CD4-positive, alpha-beta memory T cell (primary cell): Measurements from ENCODE around the gene ZNF444. TPM values are rescaled to one million over a fixed set of nuclear protein-coding genes. Genes with fewer than 3 reads are reported as not detected.

ENCODE experiments used
- CTCF ChIA-PET: fragments of 350-600 bp; sonication (Branson Sonifier 250); formaldehyde crosslinking; loops from one replicate; lab custom pipeline; 2021; ENCODE audit warnings: inconsistent platforms; ENCODE audit not compliant: partially characterized antibody; lab: Charles Lee
- POLR2A ChIA-PET: fragments of 350-600 bp; sonication (Branson Sonifier 250); formaldehyde crosslinking; loops from one replicate; lab custom pipeline; 2021; ENCODE audit not compliant: partially characterized antibody; lab: Charles Lee
- DNase-seq, 5 donors: peaks; one replicate each; pipeline versions ENCODE4 v3.0.0 to v3.0.0-alpha.2; 2020 to 2022; ENCODE audit warnings: mixed read lengths in 1 of 5
- H3K27ac ChIP-seq: one replicate; pipeline ENCODE4 v1.7.0; 2013; ENCODE audit warnings: low read depth, low read length
- H3K27me3 ChIP-seq: 2 replicates; pipeline ENCODE4 v1.7.0; 2013; ENCODE audit warnings: mild to moderate bottlenecking, low read length, moderate library complexity; ENCODE audit not compliant: insufficient read depth
- H3K36me3 ChIP-seq: 2 replicates; pipeline ENCODE4 v1.7.0; 2013; ENCODE audit warnings: mild to moderate bottlenecking, low read length, moderate library complexity; ENCODE audit not compliant: insufficient read depth
- H3K4me1 ChIP-seq: 2 replicates; pipeline ENCODE4 v1.7.0; 2013; ENCODE audit warnings: mild to moderate bottlenecking, low read length, moderate library complexity; ENCODE audit not compliant: insufficient read depth
- H3K4me3 ChIP-seq, 2 donors: one replicate each; pipeline ENCODE4 v1.7.0; 2013; ENCODE audit warnings: low read length in 2 of 2, mild to moderate bottlenecking in 1 of 2
- H3K9me3 ChIP-seq, 2 donors: one replicate each; pipeline ENCODE4 v1.7.0; 2013; ENCODE audit warnings: low read length in 2 of 2, control low read depth in 1 of 2; ENCODE audit not compliant: control insufficient read depth in 1 of 2
- H3K27ac Mint-ChIP-seq, 7 donors: one replicate each; pipeline ENCODE4 v1.8.0; 2020 to 2021; ENCODE audit warnings: mixed read lengths in 7 of 7, mild to moderate bottlenecking in 6 of 7, inconsistent platforms in 3 of 7, moderate library complexity in 3 of 7
- H3K27me3 Mint-ChIP-seq, 2 donors: one replicate each; pipeline ENCODE4 v1.8.0; 2020 to 2021; ENCODE audit warnings: mixed read lengths in 2 of 2
- H3K36me3 Mint-ChIP-seq, 2 donors: one replicate each; pipeline ENCODE4 v1.8.0; 2020 to 2021; ENCODE audit warnings: mixed read lengths in 2 of 2, inconsistent platforms in 1 of 2, mild to moderate bottlenecking in 1 of 2
- H3K4me1 Mint-ChIP-seq, 4 donors: one replicate each; pipeline ENCODE4 v1.8.0; 2020 to 2021; ENCODE audit warnings: mixed read lengths in 4 of 4, mild to moderate bottlenecking in 1 of 4
- H3K4me3 Mint-ChIP-seq, 8 donors: one replicate each; pipeline ENCODE4 v1.8.0; 2020 to 2021; ENCODE audit warnings: mixed read lengths in 8 of 8, mild to moderate bottlenecking in 7 of 8, moderate library complexity in 6 of 8, inconsistent platforms in 3 of 8
- H3K9me3 Mint-ChIP-seq, 8 donors: one replicate each; pipeline ENCODE4 v1.8.0; 2020 to 2021; ENCODE audit warnings: mixed read lengths in 8 of 8, mild to moderate bottlenecking in 5 of 8, inconsistent platforms in 3 of 8, moderate library complexity in 1 of 8
- intact Hi-C: fragments of 100-400 bp; cut with micrococcal nuclease; formaldehyde crosslinking; loops from one replicate; pipeline ENCODE4 v1.15.1; 2023
- polyA plus RNA-seq, 2 donors: library from polyadenylated mRNA; unstranded; fragments of 300-500 nt; fragmentation: Illumina TruSeq; gene quantifications; one replicate each; pipeline ENCODE4 v1.2.3, GENCODE V29; 2021
- total RNA-seq, 2 experiments: library from RNA; stranded (reverse); gene quantifications; one replicate each; pipeline ENCODE4 v1.2.3, GENCODE V29; 2021

The ZNF444 gene
- total RNA-seq = 10 to 100 TPM; 33.2 to 42.8 TPM
- polyA plus RNA-seq = 10 to 100 TPM in 1 of 2 donors, 1 to 10 TPM in 1; 6.2 to 20.8 TPM

DNA sequence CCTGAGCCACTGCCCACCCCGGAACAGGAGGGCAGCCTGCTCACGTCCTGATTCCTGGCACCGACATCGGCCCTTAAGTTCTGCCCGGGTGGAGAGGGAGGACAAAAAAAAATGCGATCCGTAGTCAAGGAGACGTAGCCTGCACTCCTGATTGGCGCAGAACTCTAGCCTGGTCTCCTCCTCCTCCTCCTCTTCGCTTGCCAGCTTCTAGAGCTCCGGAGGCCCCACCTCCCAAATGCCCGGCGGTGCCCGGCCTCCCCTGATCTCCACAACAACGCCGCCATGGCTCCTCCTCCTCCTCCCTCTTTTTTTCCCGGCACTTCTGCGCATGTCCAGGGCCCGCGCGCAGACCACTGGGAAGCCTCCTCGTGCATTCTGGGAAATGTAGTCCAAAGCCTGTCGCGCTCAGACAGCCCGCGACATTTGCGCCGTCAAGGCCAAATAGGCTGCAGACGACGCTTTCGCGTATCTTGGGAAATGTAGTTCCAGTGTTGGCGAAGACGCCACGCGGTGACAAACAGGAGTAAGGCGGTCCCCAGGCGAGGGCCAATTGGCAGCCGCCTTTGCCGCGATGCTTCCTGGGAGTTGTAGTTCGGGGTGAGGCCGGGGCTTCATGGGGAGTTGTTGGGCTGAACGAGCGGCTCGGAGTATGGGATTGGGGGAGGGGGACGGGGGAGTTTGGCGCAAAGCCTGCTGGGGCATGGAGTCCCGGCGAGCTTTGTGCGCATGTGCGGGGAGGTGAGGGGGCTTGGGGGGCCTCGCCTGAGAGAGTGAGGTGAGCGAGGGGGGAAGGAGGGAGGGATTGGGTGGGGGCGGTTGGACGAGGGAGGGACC lies at the start of gene ZNF444:
Gene ZNF444 (plus strand): TSS at position 705 of the 834 bp plus-strand sequence. CDS start 5,625 bp downstream, outside the sequence.
- CTCF ChIA-PET = interaction anchor here (1.0 kb wide), 1 partner anchor 36 kb away, joined by 5 read pairs; no protein-coding TSS in a partner anchor
- H3K4me3 ChIP-seq = peak within 1 kb of the TSS; percentile 71 to 96
- intact Hi-C loops = loop anchor here (1.0 to 2.0 kb wide), 5 partner anchors 19 to 1100 kb away; partner anchors contain the start of genes ZNF582, ZNF787, ZNF805 and ZNF865

DNA sequence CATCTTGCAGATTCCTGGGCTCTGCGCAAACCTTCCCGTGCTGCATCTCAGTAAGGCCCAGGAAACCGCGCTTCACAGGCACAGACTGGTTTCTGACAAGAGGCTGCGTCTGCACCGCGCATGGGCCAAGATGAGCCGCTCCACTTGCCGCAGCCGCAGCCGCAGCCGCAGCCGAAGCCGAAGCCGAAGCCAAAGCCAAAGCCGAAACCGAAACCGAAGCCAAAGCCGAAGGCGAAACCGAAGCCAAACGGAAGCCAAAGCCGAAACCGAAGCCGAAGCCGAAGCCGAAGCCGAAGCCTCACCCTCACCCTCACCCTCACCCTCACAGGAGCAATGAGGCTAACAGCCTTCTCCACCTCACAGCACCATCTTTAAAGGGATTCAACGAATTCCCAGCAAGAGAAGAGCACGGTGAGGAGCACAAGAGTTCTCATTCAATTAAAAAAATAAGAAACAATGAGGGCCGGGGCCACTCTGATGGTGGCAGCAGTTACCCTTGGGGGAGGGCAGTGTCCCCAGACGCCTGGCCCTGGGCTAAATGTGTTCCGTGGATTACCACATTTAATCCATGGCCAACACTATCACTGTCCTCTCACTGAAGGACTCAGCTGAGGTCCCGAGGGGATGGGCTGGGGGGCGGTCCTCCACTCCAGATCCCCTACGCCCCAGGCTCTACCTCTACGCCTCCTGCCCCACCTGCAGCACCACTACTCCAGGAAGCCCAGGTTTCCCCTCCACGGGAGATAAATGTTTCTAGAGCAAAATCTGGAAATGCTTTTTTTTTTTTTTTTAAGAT lies 49.1 kb upstream of the ZNF444 start:
- Histone ChIP-seq H3K27ac (no peak overlapping the region), H3K4me1 (peaks cover 5% of the 10 kb centered on the region), H3K36me3 (no peaks in the 10 kb centered on the region), H3K9me3 (no peaks in the 10 kb centered on the region), H3K4me3 (no peak overlapping the region), H3K27me3 (no peaks in the 10 kb centered on the region)
- H3K27me3 Mint-ChIP-seq = no peaks in the 10 kb centered on the region
- DNase-seq = peak in 4 of 5 donors; percentile 21 to 63 (median 38)
- no peaks in the 10 kb centered on the region for H3K9me3 Mint-ChIP-seq
- ChIA-PET POLR2A (interaction anchor here (1.1 kb wide), 1 partner anchor 11 kb away, joined by 5 read pairs; no protein-coding TSS in a partner anchor), CTCF (interaction anchor here (1.3 kb wide), 1 partner anchor 11 kb away, joined by 3 read pairs; no protein-coding TSS in a partner anchor)
- peaks cover 35 to 37% of the 10 kb centered on the region in 2 donors for H3K36me3 Mint-ChIP-seq
- peaks cover 3 to 20% (median 16%) of the 10 kb centered on the region in 4 donors for H3K4me1 Mint-ChIP-seq
- H3K4me3 Mint-ChIP-seq = peak overlapping the region in 6 of 8 donors; percentile 7 to 73 (median 62)
- H3K27ac Mint-ChIP-seq = peak overlapping the region in 6 of 7 donors; percentile 37 to 92 (median 64)
- intact Hi-C loops = no loop called here

More for the DNA sequence above, at the start of gene ZNF444:
- H3K9me3 Mint-ChIP-seq = no peaks in the 10 kb centered on the region
- peak; percentile 99 to 100 (median 99) for DNase-seq
- no peaks in the 10 kb centered on the region for H3K27me3 ChIP-seq
- peak within 1 kb of the TSS; percentile 89 to 98 (median 96) for H3K27ac Mint-ChIP-seq
- POLR2A ChIA-PET = interaction anchor here (1.0 to 3.9 kb wide), 4 partner anchors 16 to 541 kb away, joined by 3 to 64 read pairs (median 4); partner anchors contain the start of genes FIZ1, ZNF524 and ZNF787
- peak within 1 kb of the TSS; percentile 87 to 98 (median 94) for H3K4me3 Mint-ChIP-seq
- H3K36me3 ChIP-seq = no peaks in the 10 kb centered on the region
- peaks cover 24 to 46% (median 33%) of the 10 kb centered on the region in 4 donors for H3K4me1 Mint-ChIP-seq
- no peaks in the 10 kb centered on the region for H3K27me3 Mint-ChIP-seq
- peak within 1 kb of the TSS; percentile 73 for H3K27ac ChIP-seq
- H3K36me3 Mint-ChIP-seq = peaks cover 0 to 4% of the 10 kb centered on the region in 2 donors
- peaks cover 22% of the 10 kb centered on the region for H3K4me1 ChIP-seq
- H3K9me3 ChIP-seq = no peaks in the 10 kb centered on the region

DNA sequence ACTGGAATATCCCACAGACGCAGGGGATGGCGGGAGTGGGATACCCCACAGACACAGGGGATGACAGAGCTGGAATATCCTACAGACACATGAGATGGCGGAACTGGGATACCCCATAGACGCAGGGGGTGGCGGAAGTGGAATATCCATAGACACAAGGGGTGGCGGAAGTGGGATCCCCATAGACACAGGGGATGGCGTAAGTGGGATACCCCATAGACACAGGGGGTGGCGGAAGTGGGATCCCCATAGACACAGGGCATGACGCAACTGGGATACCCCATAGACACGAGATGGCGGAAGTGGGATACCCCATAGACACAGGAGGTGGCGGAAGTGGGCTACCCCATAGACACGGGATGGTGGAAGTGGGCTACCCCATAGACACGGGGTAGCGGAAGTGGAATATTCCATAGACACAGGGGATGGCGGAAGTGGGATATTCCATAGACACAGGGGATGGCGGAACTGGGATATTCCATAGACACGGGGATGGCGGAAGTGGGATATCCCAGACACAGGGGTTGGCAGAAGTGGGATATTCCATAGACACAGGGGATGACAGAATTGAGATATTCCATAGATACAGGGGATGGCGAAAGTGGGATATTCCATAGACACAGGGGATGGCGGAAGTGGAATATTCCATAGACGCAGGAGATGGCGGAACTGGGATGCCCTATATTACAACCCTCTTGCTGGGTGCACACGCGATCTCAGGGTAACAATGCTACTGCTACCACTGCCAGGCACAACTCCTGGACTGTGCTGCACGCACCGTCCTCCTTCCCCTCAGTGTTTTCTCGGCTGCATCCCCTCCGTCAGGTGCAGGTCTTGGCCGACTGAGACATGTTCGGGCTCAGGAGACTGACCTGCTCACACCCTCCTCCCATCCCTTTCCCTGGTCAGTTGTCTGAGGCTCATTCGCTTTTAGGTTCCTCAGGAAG lies 48.1 kb upstream of the ZNF444 start:
- intact Hi-C loops = no loop called here
- Histone ChIP-seq H3K27ac (no peak overlapping the region), H3K36me3 (no peaks in the 10 kb centered on the region), H3K4me1 (peaks cover 5% of the 10 kb centered on the region), H3K27me3 (no peaks in the 10 kb centered on the region), H3K9me3 (no peaks in the 10 kb centered on the region), H3K4me3 (no peak overlapping the region)
- H3K4me1 Mint-ChIP-seq = peaks cover 3 to 20% (median 16%) of the 10 kb centered on the region in 4 donors
- no peak for DNase-seq
- H3K9me3 Mint-ChIP-seq = no peaks in the 10 kb centered on the region
- CTCF ChIA-PET = no interaction called here
- H3K27me3 Mint-ChIP-seq = no peaks in the 10 kb centered on the region
- H3K36me3 Mint-ChIP-seq = peaks cover 37 to 39% of the 10 kb centered on the region in 2 donors
- H3K4me3 Mint-ChIP-seq = no peak overlapping the region
- POLR2A ChIA-PET = no interaction called here
- H3K27ac Mint-ChIP-seq = peak overlapping the region in 4 of 7 donors; percentile 1 to 48 (median 38)

DNA sequence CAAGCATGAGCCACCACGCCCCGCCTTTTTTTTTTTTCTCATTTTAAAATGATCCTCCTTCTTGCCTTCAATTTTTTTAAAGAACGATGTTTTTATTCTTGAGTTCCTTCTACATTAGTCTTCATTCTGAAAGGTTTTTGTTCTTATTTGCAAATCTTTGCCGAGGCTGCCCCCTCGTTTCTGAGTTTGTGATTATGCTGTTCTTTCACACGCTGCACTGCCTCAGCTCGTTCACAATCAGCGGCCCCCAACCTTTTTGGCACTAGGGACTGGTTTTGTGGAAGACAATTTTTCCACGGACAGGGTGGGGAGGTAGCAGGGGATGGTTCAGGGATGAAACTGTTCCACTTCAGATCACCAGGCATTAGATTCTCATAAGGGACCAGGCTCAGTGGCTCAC lies 46.6 kb upstream of the ZNF444 start:
- Histone ChIP-seq H3K9me3 (no peaks in the 10 kb centered on the region), H3K4me1 (peaks cover 5% of the 10 kb centered on the region), H3K4me3 (no peak overlapping the region), H3K27ac (no peak overlapping the region), H3K36me3 (no peaks in the 10 kb centered on the region), H3K27me3 (no peaks in the 10 kb centered on the region)
- DNase-seq = no peak
- CTCF ChIA-PET = no interaction called here
- no peaks in the 10 kb centered on the region for H3K27me3 Mint-ChIP-seq
- no peaks in the 10 kb centered on the region for H3K9me3 Mint-ChIP-seq
- H3K4me1 Mint-ChIP-seq = peaks cover 3 to 20% (median 16%) of the 10 kb centered on the region in 4 donors
- H3K4me3 Mint-ChIP-seq = no peak overlapping the region
- peaks cover 29 to 34% of the 10 kb centered on the region in 2 donors for H3K36me3 Mint-ChIP-seq
- intact Hi-C loops = no loop called here
- H3K27ac Mint-ChIP-seq = no peak overlapping the region
- POLR2A ChIA-PET = no interaction called here

DNA sequence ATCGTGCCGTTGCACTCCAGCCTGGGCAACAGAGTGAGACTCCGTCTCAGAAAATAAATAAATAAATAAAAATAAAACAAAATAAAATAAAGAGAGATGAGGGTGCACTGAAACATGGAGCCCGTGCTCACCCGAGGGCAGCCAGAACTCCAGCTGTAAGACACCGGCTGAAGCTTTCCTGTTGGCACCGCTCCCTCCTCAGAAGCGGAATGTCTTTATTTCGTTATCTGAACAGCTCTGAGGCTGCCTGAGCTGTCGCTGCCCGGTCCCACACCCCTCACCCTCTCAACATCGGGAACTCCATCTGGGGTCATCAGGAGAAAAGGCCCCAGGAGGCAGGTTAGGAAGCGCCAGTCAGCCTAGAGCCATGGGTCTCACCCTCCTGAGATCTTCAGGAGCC lies 44.4 kb upstream of the ZNF444 start:
- peaks cover 17 to 29% of the 10 kb centered on the region in 2 donors for H3K36me3 Mint-ChIP-seq
- CTCF ChIA-PET = no interaction called here
- no peaks in the 10 kb centered on the region for H3K9me3 Mint-ChIP-seq
- H3K27ac ChIP-seq = no peak overlapping the region
- H3K9me3 ChIP-seq = no peaks in the 10 kb centered on the region
- H3K4me1 Mint-ChIP-seq = peaks cover 3 to 10% (median 8%) of the 10 kb centered on the region in 4 donors
- intact Hi-C loops = no loop called here
- H3K4me3 Mint-ChIP-seq = no peak overlapping the region
- H3K36me3 ChIP-seq = peaks cover 6% of the 10 kb centered on the region
- H3K27me3 ChIP-seq = no peaks in the 10 kb centered on the region
- no peak for DNase-seq
- POLR2A ChIA-PET = no interaction called here
- H3K27me3 Mint-ChIP-seq = no peaks in the 10 kb centered on the region
- no peak overlapping the region for H3K27ac Mint-ChIP-seq
- no peaks in the 10 kb centered on the region for H3K4me1 ChIP-seq
- no peak overlapping the region for H3K4me3 ChIP-seq

DNA sequence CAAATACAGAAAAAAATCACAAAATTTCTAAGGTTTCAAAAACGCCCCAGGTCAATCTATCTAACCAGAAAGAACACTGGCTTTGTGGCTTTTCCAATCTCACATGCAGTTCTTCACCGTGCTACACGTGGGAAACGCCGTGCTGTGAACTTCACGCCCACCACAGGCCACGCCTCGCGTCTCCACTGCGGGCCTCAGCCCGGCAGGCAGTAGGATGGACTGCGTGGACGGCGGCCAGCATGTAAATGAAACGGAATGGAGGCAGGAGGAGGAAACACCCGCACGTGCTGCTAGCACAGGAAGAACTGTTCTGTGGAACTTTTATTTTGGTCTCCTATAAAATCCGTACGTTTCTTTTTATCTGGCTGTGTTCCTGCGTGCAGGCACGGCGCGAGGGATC lies 43.8 kb upstream of the ZNF444 start:
- POLR2A ChIA-PET = no interaction called here
- Histone ChIP-seq H3K4me1 (no peaks in the 10 kb centered on the region), H3K27me3 (no peaks in the 10 kb centered on the region), H3K36me3 (peaks cover 11% of the 10 kb centered on the region), H3K4me3 (no peak overlapping the region), H3K9me3 (no peaks in the 10 kb centered on the region), H3K27ac (no peak overlapping the region)
- peaks cover 17 to 34% of the 10 kb centered on the region in 2 donors for H3K36me3 Mint-ChIP-seq
- H3K4me1 Mint-ChIP-seq = peaks cover 3 to 8% (median 7%) of the 10 kb centered on the region in 4 donors
- H3K27me3 Mint-ChIP-seq = no peaks in the 10 kb centered on the region
- DNase-seq = no peak
- no peaks in the 10 kb centered on the region for H3K9me3 Mint-ChIP-seq
- H3K27ac Mint-ChIP-seq = no peak overlapping the region
- intact Hi-C loops = no loop called here
- H3K4me3 Mint-ChIP-seq = no peak overlapping the region
- CTCF ChIA-PET = no interaction called here
